Motor neuron (in vitro differentiated cells): ENCODE results near the gene SYNJ2. TPM values are rescaled to one million over a fixed set of nuclear protein-coding genes. Genes with fewer than 3 reads are reported as not detected.

Experiments
- ATAC-seq, 8 experiments: fragments of 200-7000 bp; cut with Tn5 transposase; replicated peaks in 6 of 8; 2 replicates each; pipeline ENCODE4 v1.8.0; 2021; ENCODE audit warnings: mild to moderate bottlenecking in 8 of 8, moderate library complexity in 8 of 8
- H3K27ac ChIP-seq, 2 donors: fragments of 250-450 bp; sonication (Bioruptor Pico); 2 replicates each; pipeline ENCODE4 v1.9.0; 2021; ENCODE audit warnings: antibody characterized with exemption in 2 of 2, mild to moderate bottlenecking in 2 of 2, moderate library complexity in 1 of 2
- H3K4me1 ChIP-seq, 2 donors: fragments of 250-450 bp; sonication (Bioruptor Pico); replicated peaks in 1 of 2; 2 replicates each; pipeline ENCODE4 v1.6.1; 2021; ENCODE audit warnings: antibody characterized with exemption in 2 of 2, mild to moderate bottlenecking in 2 of 2, moderate library complexity in 1 of 2
- H3K4me3 ChIP-seq, 5 donors: fragments of 250-450 bp; sonication (Bioruptor Pico); 2 replicates each; pipeline ENCODE4 v1.9.0; 2021; ENCODE audit warnings: antibody characterized with exemption in 5 of 5, mild to moderate bottlenecking in 5 of 5, moderate library complexity in 4 of 5
- WGBS, 10 experiments: fragments of 450-650 bp; shearing (Covaris generic); methylation state at CpG; one replicate each; pipeline ENCODE4 v1.0.0; 2022; 5-methylcytosine and 5-hydroxymethylcytosine counted together
- in situ Hi-C, 9 experiments: fragments of 400-800 bp; cut with MboI; loops; one replicate each; pipeline ENCODE4 v1.15.0; 2021; ENCODE audit warnings: low sequenced_read_pairs in 9 of 9, low pct_unique_long_range_greater_than_20kb in 2 of 9; ENCODE audit not compliant: unreplicated experiment in 9 of 9
- total RNA-seq, 8 experiments: library from RNA; unstranded; fragments of 300-600 nt; gene quantifications; 2 replicates each; pipeline versions ENCODE4 v1.2.3 to v1.2.4, GENCODE V29; 2022

Gene SYNJ2
- total RNA-seq, 8 experiments from 2014 or later = 0.60 to 35.5 (median 2.2) TPM

GRCh38 chr6:158008864-158009113 is 27.1 kb downstream of the SYNJ2 start:
- Histone ChIP-seq H3K27ac (no peak overlapping the region), H3K4me3 (no peak overlapping the region), H3K4me1 (peaks cover under 1 to 3% of the 10 kb centered on the region in 2 donors)
- ATAC-seq = no peak
- WGBS, 10 experiments = 90 to 94% (median 92%) methylated on average over 2 to 6 of the region's 6 CpGs; no CpG with 5 or more reads in 6 of the 10 experiments
- in situ Hi-C loops = no loop called here

DNA sequence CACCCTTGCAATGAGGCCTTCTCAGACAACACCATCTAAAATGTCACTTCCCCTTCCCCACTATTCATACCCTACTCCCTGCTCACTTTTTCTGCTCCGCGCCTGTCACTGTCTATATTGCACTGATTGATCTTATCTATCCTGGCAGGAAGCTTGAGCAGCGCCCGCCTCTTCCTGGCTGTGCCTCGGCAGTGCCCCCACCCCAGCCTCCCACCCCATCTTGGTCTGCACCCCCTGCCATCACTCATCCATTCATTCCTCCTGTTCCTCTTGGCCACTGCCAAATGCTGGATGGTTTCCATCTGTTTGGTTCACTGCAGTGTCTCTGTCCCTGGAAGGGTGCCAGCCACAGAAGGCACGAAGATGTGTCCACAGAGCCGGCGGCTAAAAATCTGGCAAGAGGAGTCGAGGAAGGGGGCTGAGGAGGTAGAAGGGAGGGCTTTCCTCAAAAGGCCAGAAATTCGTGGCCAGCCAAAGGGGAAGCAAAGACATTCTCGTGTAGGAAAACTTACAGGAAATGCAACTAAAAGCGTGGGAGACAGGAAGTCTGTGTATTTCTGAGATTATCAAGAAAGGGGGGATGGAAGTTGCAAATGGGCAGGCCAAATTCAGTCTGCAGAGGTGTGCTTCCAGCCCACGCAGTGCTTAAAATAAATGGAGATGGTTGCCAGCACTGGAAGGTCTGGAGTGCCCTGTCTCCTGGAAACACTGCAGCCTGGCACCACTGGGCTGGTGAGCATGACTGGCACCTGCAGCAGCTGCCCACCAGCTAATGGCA is 27.6 kb downstream of the SYNJ2 start:
- Histone ChIP-seq H3K27ac (no peak overlapping the region), H3K4me3 (no peak overlapping the region), H3K4me1 (no peaks in the 10 kb centered on the region)
- 30 to 87% (median 80%) methylated on average over 2 to 10 of the region's 13 CpGs; no CpG with 5 or more reads in 5 of the 10 experiments for WGBS, 10 experiments
- in situ Hi-C loops = no loop called here
- ATAC-seq = peak in 2 of 8 experiments; percentile 46 to 56

- no peak for ATAC-seq
- 94 to 100% (median 100%) methylated on average over 1 to 4 of the region's 6 CpGs; no CpG with 5 or more reads in 5 of the 10 experiments for WGBS, 10 experiments
- H3K4me1 ChIP-seq = no peaks in the 10 kb centered on the region
- H3K4me3 ChIP-seq = no peak overlapping the region
- H3K27ac ChIP-seq = no peak overlapping the region
- in situ Hi-C loops = no loop called here
Measured at GRCh38 chr6:158009935-158010585, 28.4 kb downstream of the SYNJ2 start.

DNA sequence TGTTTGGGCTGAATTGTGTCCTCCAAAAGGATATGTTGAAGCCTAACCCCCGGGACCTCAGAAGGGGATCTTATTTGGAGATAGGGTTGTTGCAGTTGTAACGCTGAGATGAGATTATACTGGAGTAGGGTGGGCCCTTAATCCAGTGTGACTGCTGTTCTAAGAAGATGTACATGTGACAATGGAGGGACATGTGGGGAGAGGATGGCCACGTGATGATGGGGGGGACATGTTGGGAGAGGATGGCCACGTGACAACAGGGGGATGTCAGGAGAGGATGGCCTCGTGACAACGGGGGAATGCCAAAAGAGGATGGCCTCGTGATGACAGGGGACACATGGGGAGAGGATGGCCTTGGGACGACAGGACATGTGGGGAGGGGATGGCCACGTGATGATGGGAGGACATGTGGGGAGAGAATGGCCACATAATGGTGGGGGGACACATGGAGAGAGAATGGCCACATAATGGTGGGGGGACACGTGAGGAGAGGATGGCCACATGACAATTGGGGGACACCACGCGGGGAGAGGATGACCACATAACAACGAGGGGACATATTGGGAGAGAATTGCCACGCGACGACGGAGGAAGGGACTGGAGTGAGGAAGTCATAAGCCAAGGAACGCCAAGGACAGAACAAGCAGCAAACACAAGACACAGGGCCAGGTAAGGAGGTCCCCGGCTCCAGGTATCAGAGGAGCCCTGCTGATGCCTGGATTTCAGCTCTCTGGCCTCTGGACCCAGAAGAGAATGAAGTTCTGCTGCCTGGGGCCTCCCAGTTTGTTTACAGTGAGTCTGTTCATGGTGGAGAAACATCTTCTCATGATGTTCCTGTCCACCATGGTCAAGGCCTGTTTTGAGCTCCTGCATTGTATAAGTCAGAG is 29.2 kb downstream of the SYNJ2 start:
- WGBS, 10 experiments = 83 to 100% (median 91%) methylated on average over 1 to 9 of the region's 19 CpGs; no CpG with 5 or more reads in 1 of the 10 experiments
- Histone ChIP-seq H3K4me1 (no peaks in the 10 kb centered on the region), H3K4me3 (no peak overlapping the region), H3K27ac (no peak overlapping the region)
- in situ Hi-C loops = no loop called here
- no peak for ATAC-seq

DNA sequence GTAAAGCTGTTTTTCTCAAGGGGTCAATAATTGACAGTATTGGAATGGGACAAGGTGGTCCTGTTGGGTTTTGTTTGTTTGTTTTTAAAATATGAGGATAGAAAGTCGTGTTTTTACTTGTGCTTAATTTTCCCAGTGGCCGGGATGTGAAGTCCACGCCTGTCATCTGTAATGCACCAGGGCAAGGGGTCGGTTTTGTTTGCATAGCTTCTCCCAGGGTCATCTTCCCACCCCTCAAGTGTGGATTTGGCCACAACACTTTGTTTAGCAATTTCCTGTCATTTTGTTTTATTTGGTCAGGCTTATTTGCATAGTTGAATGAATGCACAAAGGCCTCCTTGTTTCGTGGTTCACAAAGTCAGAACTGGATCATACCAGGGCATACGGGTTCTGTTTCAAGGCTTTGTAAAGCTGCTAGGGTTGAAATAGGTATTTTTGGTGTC is 29.8 kb downstream of the SYNJ2 start:
- peak in 5 of 8 experiments; percentile 25 to 58 (median 38) for ATAC-seq
- H3K27ac ChIP-seq = no peak overlapping the region
- H3K4me3 ChIP-seq = no peak overlapping the region
- WGBS, 10 experiments = 10 to 90% (median 68%) methylated on average over 1 to 6 of the region's 6 CpGs; no CpG with 5 or more reads in 2 of the 10 experiments
- in situ Hi-C loops = no loop called here
- no peaks in the 10 kb centered on the region for H3K4me1 ChIP-seq

DNA sequence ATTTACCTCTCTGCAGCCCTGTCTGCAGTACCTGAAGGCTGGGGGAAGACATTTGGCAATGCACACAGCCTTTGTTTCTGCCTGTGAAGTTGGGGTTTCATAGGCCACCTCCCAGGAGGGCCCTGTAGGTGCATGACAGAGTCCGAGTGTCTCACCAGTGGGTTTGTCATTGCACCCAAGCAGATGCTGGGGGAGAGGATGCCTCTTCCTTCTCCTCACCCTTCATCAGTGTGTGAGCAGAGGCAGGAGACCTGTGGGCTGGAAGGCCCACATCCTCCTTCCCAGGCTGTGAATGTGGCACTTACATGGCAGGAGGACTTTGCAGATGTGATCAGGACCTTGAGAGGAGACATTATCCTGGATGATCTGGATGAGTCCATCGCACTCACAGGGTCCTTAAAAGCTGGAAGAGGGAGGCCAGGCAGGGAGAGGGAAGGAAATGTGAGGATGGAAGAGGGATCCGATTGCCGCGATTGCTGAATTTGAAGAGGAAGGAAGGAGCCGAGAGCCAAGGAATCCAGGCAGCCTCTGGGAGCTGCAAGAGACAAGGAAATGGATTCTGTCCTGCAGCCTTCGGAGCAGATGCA is 30.4 kb downstream of the SYNJ2 start:
- Histone ChIP-seq H3K27ac (no peak overlapping the region), H3K4me1 (peaks cover under 1 to 3% of the 10 kb centered on the region in 2 donors), H3K4me3 (no peak overlapping the region)
- 90 to 100% (median 96%) methylated on average over 1 to 7 of the region's 7 CpGs; no CpG with 5 or more reads in 3 of the 10 experiments for WGBS, 10 experiments
- in situ Hi-C loops = no loop called here
- peak in 2 of 8 experiments; percentile 4 to 5 for ATAC-seq

DNA sequence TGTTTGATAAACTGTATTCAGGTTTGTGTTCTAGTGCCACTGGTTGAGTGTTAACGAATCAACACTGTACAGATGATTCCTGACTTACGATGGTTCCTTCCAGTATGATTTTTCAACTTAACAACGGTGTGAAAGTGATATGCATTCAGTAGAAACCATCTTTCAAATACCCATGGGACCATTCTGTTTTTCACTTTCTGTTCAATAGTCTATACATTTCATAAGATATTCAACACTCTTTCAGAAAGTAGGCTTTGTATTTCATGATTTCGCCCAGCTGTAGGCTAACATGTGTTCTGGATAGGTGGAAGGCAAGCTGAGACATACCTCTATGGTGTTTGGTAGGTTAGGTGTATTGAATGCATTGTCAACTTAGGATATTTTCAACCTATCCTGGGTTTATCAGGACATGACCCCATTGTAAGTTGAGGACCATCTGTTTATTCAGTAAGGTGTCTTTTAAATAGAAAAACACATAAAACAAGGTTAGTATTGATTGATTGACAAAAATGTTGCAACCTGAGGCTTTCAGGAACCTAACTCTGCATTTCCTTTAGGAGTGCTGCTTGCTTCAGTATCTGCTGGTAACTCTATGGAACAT is 32.3 kb downstream of the SYNJ2 start:
- no peak overlapping the region for H3K27ac ChIP-seq
- WGBS, 10 experiments = 52 to 100% (median 97%) methylated on average over 1 to 4 of the region's 4 CpGs; no CpG with 5 or more reads in 2 of the 10 experiments
- peaks cover 2 to 7% of the 10 kb centered on the region in 2 donors for H3K4me1 ChIP-seq

DNA sequence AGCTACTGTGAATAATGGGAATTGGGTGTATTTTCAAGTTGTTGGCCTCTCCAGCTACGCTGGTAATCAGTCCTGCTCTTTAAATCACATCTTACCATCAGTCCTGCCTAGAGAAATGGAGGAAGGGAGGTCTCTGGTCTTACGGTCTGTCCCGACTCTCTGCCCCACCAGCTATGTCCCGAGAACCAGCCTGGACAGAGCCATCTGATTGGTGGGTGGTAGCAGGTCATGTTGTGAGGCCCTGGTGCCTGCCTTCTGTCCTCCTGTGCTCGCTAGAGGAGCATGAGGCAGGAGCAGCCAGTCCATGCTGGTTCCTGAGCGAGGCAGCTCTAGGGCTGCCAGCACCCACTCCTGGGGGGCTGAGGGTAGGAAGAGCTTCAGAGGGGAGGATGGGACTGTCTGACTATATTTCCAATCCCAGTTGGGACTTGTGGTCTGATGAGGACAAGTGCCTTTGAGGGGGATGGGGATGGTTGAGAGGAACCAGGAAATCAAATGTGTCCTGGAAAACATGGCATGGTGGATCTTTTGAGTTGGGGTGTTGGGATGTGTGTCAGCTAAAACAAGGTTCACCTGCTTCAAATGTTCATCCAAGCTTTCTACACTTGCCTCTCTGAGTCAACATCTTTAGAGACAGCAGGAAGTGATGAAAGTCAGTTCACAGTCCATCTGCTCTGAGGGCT is 33.0 kb downstream of the SYNJ2 start:
- in situ Hi-C loops = no loop called here
- H3K27ac ChIP-seq = no peak overlapping the region
- ATAC-seq = no peak
- H3K4me3 ChIP-seq = no peak overlapping the region
- 85 to 100% (median 96%) methylated on average over 1 to 5 of the region's 6 CpGs; no CpG with 5 or more reads in 1 of the 10 experiments for WGBS, 10 experiments
- H3K4me1 ChIP-seq = peaks cover 2 to 12% of the 10 kb centered on the region in 2 donors

More for the DNA sequence above, 32.3 kb downstream of the SYNJ2 start:
- in situ Hi-C loops = no loop called here
- H3K4me3 ChIP-seq = no peak overlapping the region
- no peak for ATAC-seq

DNA sequence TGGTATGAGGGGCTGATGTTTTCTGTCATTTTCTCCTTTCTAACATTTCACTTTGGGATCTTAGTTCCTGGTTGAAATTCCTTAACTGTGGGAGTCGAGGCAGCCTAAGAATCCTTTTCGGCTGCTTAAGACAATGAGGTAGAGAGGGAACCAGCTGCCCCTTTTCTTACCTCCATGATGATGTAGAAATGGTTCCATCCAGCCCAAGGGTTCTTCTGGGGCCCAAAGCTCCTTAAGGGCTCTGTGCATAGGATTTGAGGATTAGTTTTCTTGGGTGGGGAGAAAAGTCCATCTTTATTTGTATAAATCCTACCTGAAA is 33.5 kb downstream of the SYNJ2 start:
- in situ Hi-C loops = no loop called here
- 71 to 100% (median 91%) methylated on average over 1 to 2 of the region's 2 CpGs; no CpG with 5 or more reads in 2 of the 10 experiments for WGBS, 10 experiments
- no peak for ATAC-seq
- no peak overlapping the region for H3K27ac ChIP-seq
- H3K4me1 ChIP-seq = peaks cover 2 to 12% of the 10 kb centered on the region in 2 donors
- H3K4me3 ChIP-seq = no peak overlapping the region

GRCh38 chr6:158016571-158017383 is 35.1 kb downstream of the SYNJ2 start:
- Histone ChIP-seq H3K4me3 (no peak overlapping the region), H3K27ac (no peak overlapping the region), H3K4me1 (peaks cover 2 to 12% of the 10 kb centered on the region in 2 donors)
- peak in 5 of 8 experiments; percentile 29 to 67 (median 52) for ATAC-seq
- WGBS, 10 experiments = 10 to 96% (median 65%) methylated on average over 2 to 11 of the region's 20 CpGs; no CpG with 5 or more reads in 2 of the 10 experiments
- in situ Hi-C loops = no loop called here

DNA sequence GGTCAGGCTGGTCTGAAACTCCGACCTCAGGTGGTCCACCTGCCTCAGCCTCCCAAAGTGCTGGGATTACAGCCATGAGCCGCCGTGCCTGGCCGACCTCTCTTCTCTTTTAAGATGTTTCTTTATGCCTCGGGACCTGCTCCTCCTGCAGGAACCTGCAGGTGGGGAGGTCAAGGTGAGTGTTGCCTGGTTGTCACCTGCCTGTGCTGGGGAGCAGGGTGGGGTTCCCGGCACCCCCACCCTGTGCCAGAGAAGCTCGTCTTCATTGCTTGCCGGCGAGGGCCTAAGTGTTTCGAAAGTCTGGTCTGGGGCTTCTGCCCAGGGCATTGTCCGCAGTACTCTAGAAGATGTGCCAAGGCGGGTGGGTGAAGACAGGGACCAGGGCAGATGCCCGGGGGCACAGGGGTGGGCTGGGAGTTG is 36.0 kb downstream of the SYNJ2 start:
- Histone ChIP-seq H3K4me3 (no peak overlapping the region), H3K4me1 (peaks cover 2 to 12% of the 10 kb centered on the region in 2 donors), H3K27ac (no peak overlapping the region)
- 80 to 100% (median 100%) methylated on average over 1 to 4 of the region's 13 CpGs; no CpG with 5 or more reads in 5 of the 10 experiments for WGBS, 10 experiments
- no peak for ATAC-seq
- in situ Hi-C loops = no loop called here
